Inflammatory macrophage treated with lipopolysaccharide for 4 hours (primary cell): ENCODE results near the gene DNM3.
"Not testable (repeated sequence)": the region's sequence is repeated elsewhere in the genome, so short reads cannot be mapped to it uniquely, and the experiment has no call there.

Experiments
- DNase-seq: peaks from one replicate; pipeline ENCODE4 v3.0.0-alpha.2; 2020

DNM3 gene

DNA sequence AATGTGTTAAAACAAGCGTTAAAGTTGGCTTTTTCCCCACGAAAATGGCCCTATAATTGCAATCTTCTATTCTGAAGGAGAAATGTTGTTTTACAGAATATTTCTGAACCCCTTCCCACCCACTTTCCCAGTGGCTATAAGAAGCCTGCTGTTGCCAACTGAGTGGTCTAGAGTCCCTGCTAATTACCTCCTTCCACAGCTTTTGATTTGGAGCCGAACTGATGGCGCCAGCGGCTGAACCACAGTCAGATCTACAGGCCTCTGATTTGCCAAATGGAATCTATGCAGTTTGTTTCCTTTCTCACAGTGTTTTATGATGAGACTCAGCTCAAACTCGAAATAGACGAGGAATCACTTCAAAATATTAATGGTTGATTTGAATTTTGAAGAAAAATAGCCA, 503.1 kb downstream of the DNM3 start:
- DNase-seq, result no peak

- no peak for DNase-seq
Observed at GRCh38 chr1:172345077-172345476, 503.8 kb downstream of the DNM3 start.

DNA sequence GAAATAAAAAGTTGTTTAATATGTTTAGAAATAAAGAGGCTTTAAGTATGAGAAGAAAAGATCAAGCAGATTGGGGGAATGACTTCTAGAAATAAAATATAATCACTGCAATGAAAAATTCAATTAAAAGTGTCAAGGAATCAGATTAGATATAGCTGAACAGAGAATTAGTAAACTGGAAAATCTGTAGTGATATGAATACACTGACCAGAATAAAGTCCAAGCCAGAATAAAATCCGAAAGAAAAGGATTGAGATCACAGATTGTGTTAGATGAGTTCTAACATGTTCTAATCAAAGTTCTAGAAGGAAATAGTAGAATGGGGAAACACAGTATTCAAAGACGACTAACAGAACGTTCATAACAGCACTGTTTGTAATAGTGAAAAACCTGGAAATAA, 506.1 kb downstream of the DNM3 start:
- no peak for DNase-seq

GRCh38 chr1:172350856-172351255, 509.6 kb downstream of the DNM3 start:
- no peak for DNase-seq

DNA sequence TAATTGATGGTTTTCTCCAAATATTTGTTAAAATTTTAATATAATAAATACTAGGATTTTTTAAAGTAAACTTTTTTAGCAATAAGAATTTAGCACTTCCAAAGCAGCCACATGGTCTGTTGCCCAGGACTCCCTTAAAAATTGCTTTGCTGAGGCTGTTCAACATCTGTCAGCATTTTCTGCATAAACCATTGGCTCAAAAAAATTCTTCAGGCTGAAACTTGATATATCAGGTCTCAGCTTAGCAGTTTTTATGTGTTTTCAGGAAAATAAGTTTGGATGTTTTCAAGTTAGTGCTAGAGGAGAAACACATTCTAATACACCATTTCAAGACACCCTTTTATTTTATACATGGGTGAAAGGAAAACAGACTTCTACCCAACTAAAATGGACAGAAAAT, 510.0 kb downstream of the DNM3 start:
- DNase-seq, result no peak

- no peak for DNase-seq
Observed at GRCh38 chr1:172351754-172352161, 510.5 kb downstream of the DNM3 start.

DNA sequence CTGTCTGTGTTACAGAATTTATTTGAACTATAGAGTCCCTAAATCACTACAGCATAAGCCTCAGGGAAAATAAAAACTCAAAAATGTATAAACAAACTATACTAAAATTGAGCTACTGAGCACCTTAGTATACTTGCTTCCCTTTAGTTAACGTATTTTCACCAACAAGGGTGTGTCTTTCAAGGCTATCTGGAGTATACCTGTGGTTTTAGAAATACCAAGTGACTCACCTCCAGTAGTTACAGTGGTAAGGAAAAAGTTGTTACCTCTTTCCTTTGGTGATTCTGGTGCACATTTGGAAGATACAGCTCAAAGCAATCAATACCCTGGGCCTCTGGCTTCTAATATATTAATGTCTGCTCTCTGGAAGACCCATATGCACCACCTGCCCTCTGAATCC, 511.1 kb downstream of the DNM3 start:
- no peak for DNase-seq

GRCh38 chr1:172354291-172355274, 513.3 kb downstream of the DNM3 start:
- DNase-seq, result no peak

GRCh38 chr1:172356620-172357019, 515.3 kb downstream of the DNM3 start:
- no peak for DNase-seq

- DNase-seq, result no peak
Observed at GRCh38 chr1:172357753-172358385, 516.6 kb downstream of the DNM3 start.

DNA sequence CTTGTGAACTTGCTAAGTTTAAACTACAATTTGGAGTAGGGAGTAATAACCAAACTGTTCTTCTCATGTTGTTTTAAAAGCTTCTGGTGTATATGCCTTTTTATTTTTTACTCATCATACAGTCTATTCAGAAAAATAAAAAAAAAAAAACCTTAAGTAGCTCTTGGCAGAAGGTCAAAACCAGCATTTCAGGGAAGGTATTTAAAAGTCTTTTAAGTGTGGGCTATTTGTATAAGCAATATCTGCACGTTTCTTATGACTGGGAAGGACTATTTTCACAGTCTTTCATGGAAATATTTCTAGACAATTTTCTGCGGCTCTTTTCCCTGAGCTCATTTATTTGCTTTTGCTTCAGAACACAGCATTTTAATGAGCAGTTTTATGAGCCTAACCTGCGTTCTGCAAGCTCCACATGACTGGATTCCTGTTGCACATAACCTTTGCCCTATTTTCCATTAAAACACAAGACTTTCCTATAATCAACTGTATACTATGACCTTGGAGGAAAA, 518.2 kb downstream of the DNM3 start:
- DNase-seq, result no peak

DNA sequence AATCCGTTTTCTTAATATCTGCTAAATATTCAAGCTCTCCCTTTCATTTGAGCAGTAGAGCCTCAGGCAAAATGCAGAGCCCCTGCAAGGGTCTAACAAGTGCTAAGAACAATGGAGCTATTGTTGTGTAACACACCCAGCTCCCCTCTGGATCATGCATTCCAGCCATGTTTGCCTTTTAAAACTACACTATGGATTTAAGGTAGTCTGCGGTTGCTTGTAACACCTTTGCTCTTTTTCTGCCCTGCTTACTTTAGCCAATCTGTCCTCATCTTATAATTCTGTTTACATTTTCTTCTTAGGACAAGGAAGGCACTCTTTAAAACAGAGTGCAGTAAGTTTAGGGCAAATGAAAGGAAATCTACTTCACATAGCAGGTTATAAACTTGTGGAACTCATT, 519.2 kb downstream of the DNM3 start:
- no peak for DNase-seq

DNA sequence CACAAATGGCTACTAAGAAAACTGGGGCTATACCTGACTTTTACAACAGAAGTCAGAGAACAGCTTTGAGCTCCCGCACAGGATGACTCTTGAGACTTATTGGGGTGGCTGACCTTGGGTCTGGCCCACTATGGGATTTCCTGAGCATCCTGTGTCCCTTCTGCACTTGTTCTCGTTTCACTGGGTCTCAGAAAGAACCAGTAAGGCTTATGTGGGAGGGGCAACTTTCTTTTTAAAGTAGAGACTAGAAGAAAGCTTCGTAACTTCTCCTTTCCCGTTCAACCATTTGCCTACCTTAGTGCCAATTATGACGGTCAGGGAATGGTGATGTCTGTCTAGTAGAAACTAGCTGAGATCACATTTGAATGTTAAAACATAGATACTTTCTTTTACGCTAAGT, 519.7 kb downstream of the DNM3 start:
- DNase-seq, result no peak

DNA sequence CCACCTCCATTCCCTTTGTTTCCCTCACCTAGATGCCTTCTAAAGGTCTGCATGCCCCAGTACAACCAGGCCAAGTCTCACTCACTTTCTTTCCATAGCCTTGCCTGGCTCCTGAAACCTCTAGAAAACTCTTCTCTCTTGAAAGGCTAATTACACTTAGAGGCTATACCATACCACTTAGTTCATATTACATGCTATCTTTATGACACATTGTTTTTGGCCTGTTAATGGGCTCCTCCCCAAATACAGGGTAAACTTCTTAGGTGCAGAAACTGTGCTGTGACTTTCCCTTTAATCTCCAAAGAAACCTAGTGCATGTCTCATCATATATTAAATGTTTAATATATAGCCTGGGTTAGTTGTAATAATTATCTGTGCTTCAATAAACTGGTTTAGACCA, 522.6 kb downstream of the DNM3 start:
- DNase-seq, result no peak

DNA sequence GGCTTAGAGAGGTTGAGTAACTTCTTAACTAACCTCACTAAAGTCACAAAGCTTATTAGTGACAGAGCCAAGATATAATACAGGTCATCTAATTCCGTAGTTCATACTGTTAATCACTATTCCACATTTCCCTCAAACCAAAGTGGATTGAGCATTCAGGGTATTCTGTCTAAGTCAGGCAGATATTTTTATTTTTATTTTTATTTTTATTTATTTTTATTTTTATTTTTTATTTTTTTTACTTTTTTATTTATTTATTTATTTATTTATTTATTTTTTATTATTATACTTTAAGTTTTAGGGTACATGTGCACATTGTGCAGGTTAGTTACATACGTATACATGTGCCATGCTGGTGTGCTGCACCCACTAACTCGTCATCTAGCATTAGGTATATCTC, 530.3 kb downstream of the DNM3 start:
- DNase-seq, result not testable (repeated sequence)

DNA sequence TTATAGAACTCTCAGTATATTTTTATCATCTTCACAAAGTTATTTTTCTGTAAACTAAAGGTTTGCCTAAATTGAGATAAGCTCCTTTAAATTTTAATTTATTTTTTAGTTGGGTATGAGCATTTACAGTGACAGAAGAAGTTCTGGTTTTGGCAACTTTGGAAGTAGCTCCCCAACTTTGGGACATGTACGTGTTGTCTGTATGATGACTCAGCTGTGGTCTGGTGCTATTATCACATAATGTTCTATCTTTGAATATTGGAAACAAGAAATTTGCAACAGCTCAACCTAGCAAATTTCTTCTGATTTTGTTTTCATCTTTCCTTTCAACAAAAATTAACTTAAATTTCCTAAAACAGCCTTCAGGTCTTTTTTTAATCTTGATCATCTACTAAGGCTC, 532.6 kb downstream of the DNM3 start:
- DNase-seq, result peak; percentile 43

DNA sequence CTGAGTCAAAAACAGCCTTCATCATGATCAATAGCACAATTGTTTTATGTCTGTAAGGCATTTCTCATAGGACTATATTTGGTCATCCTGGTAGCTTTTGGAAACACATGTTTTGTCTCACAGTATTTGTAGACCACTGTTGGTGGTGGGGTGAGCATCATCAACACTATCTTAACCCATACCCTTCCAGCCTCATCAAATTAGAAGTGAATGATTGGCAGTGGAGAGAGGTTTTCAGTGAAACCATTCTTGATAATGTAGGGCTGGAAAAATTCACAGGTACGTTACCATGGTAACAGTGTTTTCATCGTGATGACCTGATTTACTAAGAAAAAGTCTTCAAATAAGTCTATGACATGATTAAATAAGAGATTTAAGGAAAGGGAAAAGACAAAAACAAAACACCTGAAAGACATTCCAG, 533.9 kb downstream of the DNM3 start:
- no peak for DNase-seq

DNA sequence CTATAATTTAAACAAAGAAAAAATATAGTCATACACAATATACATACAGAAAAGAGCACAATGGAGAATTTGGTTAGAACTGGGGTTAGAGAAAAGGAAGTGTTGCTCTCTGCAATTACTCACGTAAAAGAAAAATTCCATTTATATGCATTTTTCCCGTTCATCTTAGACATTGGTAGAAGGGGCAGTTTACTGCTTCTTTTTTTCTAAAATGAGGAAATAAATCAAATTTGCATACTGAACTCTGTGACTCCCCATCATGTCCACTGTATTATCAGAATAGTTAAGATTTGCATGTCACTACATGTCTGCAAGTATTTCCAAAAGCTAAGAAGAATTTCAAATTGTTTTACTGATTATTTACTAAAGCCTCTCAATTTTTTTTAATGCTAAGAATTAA, 535.1 kb downstream of the DNM3 start:
- DNase-seq, result peak; percentile 79

DNA sequence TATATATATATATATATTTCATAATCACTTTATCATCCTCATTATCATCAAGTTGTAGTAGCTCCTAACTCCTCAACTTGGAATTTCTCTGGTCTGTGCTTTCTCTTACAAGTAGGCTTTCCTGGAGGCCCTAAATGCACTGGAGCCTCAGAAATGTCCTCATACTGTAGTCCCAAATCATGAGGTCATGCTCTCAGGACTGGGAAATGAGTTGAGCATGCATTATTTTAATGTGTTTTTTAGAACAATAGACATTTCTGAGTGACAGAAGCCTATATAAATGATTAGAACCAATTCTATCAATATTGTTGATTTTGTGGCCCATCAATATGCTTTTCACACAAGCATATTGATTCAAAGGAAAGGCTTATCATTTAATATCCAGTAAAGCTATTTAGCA, 536.3 kb downstream of the DNM3 start:
- no peak for DNase-seq

- no peak for DNase-seq
Observed at GRCh38 chr1:172378109-172378760, 536.9 kb downstream of the DNM3 start.

- DNase-seq, result no peak
Observed at GRCh38 chr1:172380441-172381244, 539.3 kb downstream of the DNM3 start.

- DNase-seq, result no peak
Observed at GRCh38 chr1:172381946-172382345, 540.6 kb downstream of the DNM3 start.

DNA sequence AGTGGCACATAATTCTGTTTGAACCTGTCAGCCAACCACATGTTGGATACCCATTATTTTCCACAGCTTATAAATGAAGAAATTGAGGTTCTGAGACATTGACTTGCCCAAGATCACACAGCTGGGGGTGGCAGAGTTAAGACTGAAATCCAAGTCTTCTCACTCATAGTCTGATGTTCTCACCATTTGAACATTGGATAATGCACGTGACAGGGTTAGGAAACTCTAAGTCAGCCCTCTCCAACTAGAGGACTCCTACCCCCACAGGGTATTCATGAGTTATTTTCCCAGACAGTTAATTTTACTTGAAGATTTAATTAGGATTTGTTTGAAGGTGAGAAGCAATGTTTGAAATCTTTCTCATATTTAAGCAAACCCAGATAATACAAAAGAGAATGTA, 541.1 kb downstream of the DNM3 start:
- no peak for DNase-seq
